HG02571 (cell line): ENCODE data around the gene SP6.

ENCODE experiments used
- ATAC-seq: cut with Tn5 transposase; IDR thresholded peaks from one replicate; pipeline ENCODE4 v1.9.1; 2021; ENCODE audit warnings: mild to moderate bottlenecking, moderate library complexity; ENCODE audit not compliant: unreplicated experiment

Gene SP6

DNA sequence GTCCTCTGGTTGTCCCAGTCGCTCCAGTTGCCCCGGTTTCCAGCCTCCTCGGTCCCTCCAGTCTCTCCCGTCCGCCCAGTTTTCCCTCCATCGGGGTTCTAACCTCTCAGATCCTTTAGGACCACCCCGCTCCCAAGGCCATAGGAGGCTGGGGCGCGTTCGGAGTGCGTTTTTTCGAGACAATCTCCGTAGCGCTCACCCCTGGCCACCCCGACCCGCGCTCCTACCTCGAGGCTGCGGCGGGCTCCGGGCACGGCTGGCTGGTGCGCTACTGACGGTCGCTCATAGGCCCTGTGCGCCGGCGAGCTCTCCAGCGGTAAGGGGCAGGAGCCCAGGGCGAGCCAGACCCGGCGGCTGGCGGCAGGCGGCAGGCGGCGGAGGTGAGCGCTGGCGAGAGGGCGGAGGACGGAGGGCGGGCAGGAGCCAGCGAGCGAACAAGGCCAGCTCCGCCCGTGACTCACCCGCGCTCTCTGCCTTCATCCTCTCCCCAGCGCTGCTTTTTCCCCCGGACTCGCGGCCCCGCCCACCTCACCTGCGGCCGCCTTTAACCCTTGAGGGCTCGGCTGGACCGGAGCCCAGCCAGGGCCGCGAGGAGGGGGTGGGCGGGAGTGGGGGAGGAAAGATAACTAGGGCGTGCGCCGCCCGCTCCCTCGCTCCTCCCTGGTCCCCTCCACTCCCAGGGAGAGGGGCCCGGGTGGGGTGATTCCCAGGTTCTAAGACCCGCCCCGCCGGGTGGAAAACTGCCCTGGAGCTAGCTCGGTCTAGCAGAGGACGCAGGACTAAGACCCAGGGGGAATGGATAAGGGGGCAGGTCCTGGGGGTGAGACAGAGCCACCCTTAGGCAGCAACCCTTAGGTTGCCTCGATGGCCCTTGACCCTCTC lies at the start of gene SP6:
Gene SP6 (minus strand): TSS at position 472 of the 882 bp plus-strand sequence. CDS start 2,734 bp downstream, outside the sequence.
- no peak for ATAC-seq

DNA sequence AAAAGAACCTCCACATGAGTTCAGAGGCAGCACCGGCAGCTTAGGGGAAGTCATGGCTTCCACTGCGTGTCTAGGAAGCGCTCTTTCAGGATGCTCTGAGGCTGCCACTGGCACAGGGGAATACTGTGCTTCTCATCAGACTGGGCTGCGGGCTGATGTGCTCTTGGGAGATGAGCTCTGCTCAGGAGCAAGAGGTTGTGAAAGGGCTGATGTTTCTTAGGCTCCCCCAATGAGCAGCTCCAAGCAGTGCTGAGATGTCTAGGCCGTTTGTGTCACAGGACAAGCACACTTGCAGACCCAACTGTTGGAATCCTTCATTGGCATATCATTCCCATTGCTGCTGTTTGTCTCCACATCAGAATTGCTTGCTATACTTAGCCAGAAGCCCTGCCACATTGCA lies 48.7 kb upstream of the SP6 start:
- ATAC-seq: no peak

DNA sequence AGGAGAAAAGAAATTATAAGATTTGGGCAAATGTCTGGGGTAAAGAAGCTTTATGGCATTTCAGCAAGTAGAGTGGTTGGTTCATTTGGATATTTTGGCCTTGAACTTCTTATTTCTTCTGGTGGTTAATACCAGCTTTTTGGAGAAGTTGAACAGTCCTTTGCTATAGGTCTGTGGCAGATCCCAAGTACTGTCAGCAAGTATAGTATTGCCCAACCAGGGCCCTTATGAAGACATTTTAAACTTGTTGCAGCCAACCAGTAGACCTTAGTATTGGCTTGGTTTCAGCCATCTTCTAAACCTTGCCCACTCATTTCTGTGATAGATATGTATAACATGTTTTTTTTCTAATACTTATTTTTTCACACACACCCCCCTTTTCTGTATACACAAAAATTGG lies 47.3 kb upstream of the SP6 start:
- ATAC-seq: no peak

DNA sequence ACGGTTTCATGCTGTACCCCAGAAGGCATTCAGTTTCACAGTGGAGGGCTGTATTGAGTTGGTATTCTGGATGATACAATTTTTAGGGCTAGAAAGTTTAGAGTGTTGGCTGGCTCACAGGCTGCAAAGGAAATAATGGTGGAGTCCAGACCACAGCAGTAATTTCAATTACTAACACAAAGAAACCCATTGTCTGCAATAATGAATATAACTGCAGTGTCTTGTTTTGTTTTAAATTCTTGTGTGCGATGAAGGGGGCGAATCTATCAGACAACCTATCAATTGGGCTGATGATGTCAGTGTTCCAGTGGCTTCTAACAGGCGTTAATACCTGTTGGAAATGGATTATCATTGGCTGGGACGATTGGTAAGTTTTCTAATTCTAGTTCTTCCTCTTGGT lies 46.6 kb upstream of the SP6 start:
- no peak for ATAC-seq

DNA sequence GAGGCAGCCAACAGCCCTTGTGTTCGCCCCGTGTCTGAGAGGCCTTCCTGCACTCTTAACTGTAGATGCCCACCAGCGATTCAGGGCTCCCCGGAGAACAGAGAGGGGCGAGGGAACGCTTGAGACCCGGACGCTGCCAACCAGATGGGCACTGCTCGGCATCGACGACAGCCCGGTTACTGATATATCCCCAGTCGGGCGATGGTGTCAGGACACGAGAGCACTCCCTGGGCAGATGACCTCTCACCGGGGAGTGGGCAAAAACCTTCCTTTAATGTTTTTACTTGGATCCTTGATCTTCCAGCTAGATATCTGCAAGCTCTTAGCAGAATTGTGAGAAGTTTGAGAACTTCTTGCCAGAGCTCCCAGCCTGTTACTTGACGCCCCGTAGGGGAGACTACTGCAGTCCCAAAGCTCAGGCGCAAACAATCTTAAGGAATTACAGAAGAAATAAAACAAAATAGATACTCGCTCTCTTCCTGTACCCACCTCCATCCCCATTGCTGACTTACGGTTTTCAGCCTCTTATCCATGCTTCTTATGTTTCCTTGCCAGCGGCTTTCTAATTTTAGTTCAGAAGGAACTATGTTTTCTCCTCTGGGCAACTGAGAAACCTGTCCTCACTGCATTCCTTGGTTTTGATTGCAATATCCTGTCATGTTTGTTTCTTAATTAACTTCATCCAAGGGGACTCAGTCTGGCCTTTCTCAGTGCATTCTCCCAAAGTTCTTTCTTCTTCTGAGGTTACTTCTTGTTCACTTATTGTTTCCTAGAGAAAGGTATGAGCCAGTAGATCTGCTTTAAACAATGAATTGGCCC lies 45.9 kb upstream of the SP6 start:
- no peak for ATAC-seq

DNA sequence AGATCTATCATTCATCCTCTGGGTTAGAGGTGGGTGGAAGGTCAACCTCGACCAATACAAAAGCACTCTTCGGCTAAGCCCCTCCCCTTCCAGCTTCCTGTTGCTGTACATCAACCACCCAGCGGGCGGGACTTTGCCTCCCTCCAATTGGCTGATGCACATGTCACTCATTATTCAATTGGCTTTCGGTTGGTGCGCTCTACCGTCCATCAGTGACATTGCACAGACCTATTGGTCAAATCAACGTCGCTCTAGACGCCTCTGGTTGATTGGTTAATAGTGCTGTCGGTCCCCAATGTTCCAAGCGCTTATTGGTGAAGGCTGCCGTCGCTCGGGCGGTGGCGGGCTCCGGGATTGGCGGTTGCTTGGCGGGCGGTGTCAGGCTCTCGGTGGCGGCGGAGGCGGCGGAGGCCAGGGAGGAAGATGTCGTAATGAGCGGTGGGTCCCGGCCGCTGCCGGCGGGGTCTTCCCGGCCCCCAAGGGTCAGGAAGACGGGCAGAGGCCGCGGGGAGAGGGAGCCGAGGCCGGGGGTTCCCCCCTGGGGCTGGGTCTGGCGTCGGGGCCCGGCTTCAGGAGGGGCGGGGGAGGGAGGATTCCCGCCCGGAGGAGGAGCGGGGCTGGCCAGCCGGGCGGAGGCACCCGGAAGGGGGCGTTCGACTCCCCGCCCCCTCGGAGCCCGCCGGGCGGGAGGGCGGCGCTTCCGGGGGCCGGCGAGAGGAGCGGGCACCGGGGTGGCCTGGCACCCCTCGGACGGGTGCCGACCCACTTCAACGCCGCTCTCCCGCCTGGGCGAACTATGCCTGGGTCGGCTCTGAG lies 45.1 kb upstream of the SP6 start, which contains the start of gene SP2:
Gene SP2 (plus strand): TSS at position 381 of the 816 bp plus-strand sequence. CDS start 51 bp downstream, at position 432.
- ATAC-seq: peak; percentile 87

DNA sequence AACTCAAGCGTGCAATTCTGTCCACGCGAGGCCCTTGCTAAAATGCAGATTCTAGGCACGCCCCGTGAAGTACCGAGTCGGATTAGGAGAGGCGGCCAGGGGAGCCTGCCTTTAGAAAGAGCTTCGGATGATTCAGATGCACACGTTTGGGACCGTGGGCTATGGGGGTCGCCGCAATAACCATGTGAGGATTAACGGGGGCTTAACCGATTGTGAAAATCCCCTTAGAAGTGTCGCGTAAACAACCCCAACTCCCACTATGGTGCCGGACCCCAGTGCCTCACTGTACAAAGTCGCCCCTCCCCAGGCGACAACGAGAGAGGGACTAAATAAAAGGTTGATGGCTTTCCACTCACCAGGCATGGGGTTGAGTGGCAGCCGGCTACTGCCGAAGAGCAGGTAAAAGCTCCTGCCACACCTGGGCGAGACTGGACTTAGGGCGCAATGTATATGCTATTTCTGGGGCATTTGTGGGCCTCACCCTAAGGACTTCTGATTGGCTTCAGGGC lies 44.4 kb upstream of the SP6 start:
- no peak for ATAC-seq

DNA sequence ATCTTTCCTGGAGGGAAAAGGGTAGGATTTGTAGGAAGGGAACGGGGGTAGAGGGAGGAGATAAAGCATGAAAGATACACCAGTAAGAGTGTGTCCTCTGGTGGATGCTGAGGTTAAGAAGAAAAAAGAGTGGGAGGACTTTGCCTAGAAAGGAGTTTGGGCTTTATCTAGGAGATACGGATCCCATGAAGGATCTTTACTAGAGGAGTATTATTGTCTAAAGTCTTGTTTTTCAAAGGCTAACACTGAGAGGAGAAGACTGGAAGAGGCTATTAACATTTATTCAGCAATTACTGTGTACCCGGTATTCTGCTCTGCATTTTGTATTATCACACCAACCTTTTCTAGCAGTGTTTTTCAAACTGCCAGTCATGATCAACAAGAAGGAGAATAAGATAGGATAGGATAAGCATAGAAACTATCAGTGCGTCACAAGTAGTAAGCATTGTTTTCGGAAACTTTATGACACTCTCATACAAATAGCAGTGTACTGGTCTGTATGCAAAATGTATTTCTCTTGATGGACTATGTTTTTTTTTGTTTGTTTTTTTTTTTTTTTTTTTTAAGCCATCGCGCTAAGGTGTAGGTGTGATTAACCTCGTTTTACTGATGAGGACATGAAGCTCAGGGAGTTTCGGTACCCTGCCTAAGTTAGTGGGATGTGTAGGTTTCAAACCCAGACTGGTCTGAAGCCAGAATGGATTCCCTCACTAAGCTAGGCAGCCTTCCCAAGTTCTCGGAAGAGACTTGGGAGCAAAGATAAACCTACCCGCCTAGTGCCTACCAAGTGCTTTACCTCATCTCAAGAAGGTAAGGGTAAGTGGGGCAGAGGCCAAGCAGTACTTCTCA lies 43.8 kb upstream of the SP6 start:
- ATAC-seq: no peak

DNA sequence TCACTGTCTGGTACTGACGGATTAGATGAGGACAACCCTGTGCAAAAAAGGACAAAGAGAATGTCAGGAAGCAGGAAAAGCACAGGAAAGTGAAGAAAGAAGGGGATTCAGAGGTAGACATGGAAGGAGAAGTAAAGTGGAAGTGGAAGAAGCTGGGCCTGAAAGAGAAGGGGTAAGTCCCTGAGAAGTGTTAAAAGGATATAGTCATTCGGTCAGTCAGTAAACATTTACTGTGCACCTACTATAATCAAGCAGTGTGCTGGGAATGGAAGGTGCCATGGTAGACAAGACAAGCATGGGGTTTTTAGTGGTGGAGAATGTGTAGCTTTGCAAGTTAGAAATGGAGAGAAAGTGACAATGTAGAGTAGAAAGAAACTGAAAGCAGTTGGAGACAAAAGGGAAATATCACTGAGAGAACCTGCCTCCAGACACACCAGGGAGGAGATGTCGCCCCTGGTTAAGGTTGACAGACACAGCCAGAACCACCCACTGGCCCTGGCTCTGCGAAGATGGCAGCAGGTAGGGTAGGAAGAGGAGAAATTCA lies 40.7 kb upstream of the SP6 start:
- no peak for ATAC-seq

DNA sequence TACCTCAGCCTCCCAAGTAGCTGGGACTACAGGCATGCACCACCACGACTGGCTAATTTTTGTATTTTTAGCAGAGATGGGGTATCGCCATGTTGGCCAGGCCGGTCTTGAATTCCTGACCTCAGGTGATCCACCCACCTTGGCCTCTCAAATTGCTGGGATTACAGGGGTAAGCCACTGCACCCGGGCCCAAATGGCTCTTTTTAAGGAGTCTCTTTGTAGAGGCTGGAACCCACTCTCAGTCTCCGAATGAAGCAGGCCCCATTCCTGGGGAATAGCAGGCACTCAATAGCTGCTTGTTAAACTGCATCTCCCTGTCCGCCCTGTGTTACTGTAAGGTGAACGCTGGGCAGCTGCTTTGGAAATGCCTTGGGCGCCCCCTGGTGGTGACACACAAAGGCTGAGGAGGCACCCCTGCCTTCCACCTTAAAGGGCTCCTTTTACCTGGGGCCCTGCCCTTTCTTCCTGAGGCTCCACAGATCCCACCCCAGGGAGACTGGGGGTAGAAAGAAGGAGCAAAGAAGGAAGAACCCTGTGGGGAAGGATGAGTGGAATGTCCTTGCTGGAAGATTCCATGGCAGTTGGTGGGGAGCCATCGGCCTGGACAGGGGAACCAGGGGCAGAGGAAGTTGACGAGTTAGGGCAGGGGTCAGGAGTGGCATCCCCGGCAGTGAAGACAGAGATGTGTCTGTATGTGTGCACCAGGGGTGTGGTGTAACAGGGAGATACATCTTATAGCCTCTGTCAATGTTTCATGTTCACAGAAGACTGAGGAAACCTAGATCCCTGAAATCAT lies 39.0 kb upstream of the SP6 start:
- no peak for ATAC-seq

DNA sequence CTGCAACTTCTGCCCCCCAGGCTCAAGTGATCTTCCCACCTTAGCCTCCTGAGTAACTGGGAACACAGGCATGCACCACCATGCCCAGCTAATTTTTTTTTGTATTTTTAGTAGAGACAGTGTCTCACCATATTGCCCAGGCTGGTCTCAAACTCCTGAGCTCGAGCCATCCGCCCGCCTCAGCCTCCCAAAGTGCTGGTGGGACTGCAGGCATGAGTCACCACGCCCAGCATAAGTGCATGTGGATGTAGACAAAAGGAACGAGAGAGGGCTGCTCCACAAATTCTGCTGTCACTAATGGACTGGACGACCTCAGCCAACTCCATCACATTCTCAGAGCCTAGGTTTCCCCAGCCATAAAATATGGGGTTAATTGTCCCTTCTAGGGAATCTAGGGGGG lies 37.3 kb upstream of the SP6 start:
- ATAC-seq: no peak

DNA sequence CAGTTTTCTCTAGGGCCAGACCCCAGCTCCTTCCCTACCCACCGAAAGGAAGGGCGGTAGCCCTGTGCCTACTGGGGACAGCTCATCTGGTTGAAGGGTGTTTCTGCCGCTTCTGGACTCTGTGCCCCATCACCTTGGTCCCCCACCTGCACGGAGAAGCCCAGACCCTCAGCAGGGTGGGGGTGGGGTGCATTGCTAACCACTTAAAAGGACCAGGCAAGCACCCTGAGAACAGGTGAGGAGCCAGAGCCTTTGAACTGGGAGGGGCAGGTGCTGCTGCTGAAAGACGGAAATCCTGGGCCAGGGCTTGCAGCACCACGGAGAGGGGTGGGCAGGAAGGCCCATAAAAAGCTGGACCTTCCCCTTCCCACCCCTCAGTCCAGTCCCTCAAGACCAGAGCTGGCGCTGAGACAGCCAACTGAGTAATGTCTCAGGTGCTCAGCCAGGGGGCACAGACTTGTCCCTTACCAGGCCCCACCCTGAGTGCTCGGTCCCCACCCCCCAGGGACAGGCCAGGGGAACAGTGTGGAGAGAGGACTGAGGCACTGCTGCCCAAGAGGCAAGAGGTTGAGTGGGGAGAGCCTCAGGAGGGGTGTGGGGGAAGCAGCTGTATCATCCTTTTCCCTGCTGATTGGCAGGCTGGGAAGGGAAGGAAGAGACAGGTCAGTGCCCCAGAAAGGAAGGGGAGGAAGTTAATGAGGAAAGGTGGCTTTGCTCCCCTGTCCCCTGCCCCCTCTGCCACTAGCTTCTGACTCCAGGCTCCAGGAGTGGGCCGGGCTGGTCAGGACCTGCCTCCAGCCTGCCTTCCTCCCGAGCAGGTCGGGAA lies 34.2 kb upstream of the SP6 start:
- ATAC-seq: no peak

DNA sequence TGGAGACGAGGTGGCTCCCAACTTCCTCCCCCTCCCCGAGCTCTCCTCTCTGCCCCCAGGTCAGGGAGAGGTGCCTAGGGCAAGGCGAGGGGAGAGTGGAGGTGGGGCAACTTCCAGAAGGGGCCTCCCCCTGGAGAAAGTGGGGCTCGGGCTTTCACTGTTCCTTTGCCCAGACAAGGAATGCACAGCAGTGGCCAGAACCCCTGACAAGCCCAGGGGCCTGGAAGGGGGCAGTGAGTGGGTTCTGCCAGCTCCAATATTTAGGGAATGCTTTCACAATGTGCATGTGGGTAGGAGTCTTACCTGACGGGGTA lies 33.4 kb upstream of the SP6 start:
- ATAC-seq: no peak

DNA sequence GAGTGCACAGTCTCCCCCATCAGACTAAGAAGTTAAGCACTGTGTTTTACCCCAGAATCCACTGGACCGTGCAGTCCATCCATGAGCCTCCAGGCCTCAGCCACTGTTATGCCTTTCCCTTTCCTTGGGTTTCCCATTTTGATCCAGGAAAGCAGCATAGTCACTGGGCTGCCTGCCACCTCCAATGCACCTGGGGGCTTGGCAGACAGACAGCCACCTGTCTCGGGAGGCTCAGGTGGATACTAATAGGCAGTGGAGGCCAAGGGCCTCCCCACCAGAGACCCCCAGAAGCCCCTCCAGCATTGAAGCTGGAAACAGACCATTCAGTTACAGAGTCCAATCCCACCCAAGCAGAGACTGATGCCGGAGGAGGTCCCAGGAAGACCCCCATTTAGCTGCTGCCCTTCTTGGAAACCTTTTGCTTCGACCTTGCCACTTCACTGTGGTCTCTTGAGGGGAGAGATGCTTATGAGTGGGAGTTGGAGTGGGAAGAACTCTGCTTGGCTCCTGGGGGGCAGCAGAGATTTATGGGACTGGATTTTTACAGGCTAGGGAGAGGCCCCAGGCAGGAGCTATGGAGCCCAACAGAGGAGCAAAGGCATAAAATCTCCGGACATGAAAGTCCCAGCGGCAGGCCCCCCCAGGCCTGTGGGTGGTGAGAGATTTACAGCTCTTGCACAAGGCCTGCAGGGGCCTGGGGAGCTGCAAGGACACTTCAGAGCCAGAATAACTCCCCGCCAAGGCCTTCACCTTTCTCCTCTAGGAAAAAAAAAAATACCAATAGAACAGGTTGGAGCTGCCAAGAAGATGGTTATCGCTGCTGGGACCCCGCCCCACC lies 32.8 kb upstream of the SP6 start:
- no peak for ATAC-seq

DNA sequence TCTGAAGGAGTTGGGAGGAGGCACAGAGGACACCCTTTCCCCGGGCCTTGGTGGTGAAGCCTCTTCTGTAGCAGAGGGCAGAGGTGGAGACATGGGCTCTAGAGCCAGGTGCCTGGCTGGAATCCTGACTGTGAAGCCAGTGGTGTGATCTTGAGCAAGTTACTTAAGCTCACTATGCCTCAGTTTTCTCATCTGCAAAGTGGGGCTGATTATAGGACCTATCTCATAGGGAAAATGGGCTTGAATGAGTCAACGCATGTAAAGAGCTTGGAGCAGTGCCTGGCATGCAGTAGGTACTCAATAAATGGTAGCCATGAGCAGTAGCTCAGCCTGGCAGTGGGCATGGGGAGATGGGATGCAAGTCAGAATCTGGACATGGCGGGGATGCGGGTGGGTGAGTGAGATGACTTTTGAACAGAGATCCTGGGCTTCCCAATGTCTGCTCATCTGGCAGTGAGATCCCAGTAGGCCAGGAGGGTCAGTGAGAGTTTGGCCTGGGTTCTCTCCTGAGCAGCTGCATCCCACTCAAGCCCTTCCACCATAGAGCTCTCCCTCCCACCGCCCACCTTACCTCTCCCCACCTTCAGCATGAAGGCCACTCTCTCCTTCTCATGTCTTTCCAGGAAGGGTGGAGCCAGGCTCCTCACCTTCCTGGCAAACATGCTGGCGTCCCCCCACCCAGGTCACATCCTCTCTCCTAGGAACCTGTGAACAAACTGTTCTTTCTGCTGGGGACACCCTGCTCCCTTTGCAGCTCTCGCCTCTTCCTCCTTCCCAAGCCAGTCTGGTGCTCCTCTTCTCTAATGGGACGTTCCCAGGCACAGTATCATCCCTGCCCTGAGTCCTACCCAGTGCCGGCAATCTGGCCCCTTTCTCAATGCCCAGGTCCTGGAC lies 32.0 kb upstream of the SP6 start:
- no peak for ATAC-seq

DNA sequence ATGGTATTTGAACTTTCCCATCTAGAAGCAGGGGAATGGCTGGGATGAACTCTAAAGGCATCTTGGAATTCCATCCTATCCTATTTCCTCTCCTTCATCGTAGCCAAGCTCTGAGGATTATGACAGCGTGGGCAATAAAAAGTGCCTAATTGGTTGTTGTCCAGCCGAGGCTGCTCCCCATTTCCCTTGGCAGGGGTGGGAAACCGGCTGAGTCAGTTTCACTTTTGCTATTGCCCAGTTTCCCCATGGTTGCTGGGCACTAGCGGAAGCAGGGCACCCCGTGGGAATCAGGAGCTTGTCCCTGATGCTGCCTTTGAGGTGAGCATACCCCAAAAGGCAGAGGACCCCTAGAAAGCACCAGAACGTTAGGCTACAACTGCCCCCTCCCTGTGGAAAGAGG lies 31.3 kb upstream of the SP6 start:
- no peak for ATAC-seq
